ENCODE results near the gene TRIM15.
"Not testable (repeated sequence)": the region's sequence is repeated elsewhere in the genome, so short reads cannot be mapped to it uniquely, and the experiment has no call there.

Gene TRIM15

GRCh38 chr6:30162265-30163089 is 869 bp upstream of the TRIM15 start:
- DNase-seq (ENCODE audit: low read depth in 2 of 2) = no peak

GRCh38 chr6:30163918-30164654 is 740 bp downstream of the TRIM15 start:
- no peak for DNase-seq (ENCODE audit: low read depth in 2 of 2)

GRCh38 chr6:30164714-30165113 is 1.4 kb downstream of the TRIM15 start:
- DNase-seq (ENCODE audit: low read depth in 2 of 2) = no peak

GRCh38 chr6:30165238-30165637 is 1.9 kb downstream of the TRIM15 start:
- DNase-seq (ENCODE audit: low read depth in 2 of 2) = not testable (repeated sequence)

- DNase-seq (ENCODE audit: low read depth in 2 of 2) = no peak
Observed at GRCh38 chr6:30167101-30167500, 3.8 kb downstream of the TRIM15 start.

- no peak for DNase-seq (ENCODE audit: low read depth in 2 of 2)
Observed at GRCh38 chr6:30168741-30169140, 5.4 kb downstream of the TRIM15 start.

GRCh38 chr6:30169658-30170614 is 6.6 kb downstream of the TRIM15 start:
- DNase-seq (ENCODE audit: low read depth in 2 of 2) = no peak

GRCh38 chr6:30171677-30172471 is 8.5 kb downstream of the TRIM15 start:
- no peak for DNase-seq (ENCODE audit: low read depth in 2 of 2)

- no peak for DNase-seq (ENCODE audit: low read depth in 2 of 2)
Observed at GRCh38 chr6:30172681-30173080, 9.3 kb downstream of the TRIM15 start.

- DNase-seq (ENCODE audit: low read depth in 2 of 2) = no peak
Observed at GRCh38 chr6:30175765-30176164, 12.4 kb downstream of the TRIM15 start.

GRCh38 chr6:30178837-30179236 is 15.5 kb downstream of the TRIM15 start:
- no peak for DNase-seq (ENCODE audit: low read depth in 2 of 2)

- DNase-seq (ENCODE audit: low read depth in 2 of 2) = no peak
Observed at GRCh38 chr6:30180145-30180544, 16.8 kb downstream of the TRIM15 start.

GRCh38 chr6:30184417-30185031 is 21.2 kb downstream of the TRIM15 start:
- no peak for DNase-seq (ENCODE audit: low read depth in 2 of 2)

GRCh38 chr6:30185846-30186484 is 22.6 kb downstream of the TRIM15 start:
- no peak for DNase-seq (ENCODE audit: low read depth in 2 of 2)

GRCh38 chr6:30188541-30188940 is 25.2 kb downstream of the TRIM15 start:
- no peak for DNase-seq (ENCODE audit: low read depth in 2 of 2)

- no peak for DNase-seq (ENCODE audit: low read depth in 2 of 2)
Observed at GRCh38 chr6:30192076-30192475, 28.7 kb downstream of the TRIM15 start.

- DNase-seq (ENCODE audit: low read depth in 2 of 2) = no peak
Observed at GRCh38 chr6:30194797-30195690, 31.7 kb downstream of the TRIM15 start.

- DNase-seq (ENCODE audit: low read depth in 2 of 2) = no peak
Observed at GRCh38 chr6:30195951-30196350, 32.6 kb downstream of the TRIM15 start.

- DNase-seq (ENCODE audit: low read depth in 2 of 2) = no peak
Observed at GRCh38 chr6:30196376-30196775, 33.0 kb downstream of the TRIM15 start.

Data from activated CD4-positive, alpha-beta T cell treated with anti-CD3 and anti-CD28 coated beads for 24 hours (primary cell).